ENCODE data around the gene PTPRN2. TPM values are rescaled to one million over a fixed set of nuclear protein-coding genes. Genes with fewer than 3 reads are reported as not detected.

The PTPRN2 gene
- total and polyA plus RNA-seq, 4 experiments from 2014 or later = 1.7 to 2.6 (median 1.9) TPM

DNA sequence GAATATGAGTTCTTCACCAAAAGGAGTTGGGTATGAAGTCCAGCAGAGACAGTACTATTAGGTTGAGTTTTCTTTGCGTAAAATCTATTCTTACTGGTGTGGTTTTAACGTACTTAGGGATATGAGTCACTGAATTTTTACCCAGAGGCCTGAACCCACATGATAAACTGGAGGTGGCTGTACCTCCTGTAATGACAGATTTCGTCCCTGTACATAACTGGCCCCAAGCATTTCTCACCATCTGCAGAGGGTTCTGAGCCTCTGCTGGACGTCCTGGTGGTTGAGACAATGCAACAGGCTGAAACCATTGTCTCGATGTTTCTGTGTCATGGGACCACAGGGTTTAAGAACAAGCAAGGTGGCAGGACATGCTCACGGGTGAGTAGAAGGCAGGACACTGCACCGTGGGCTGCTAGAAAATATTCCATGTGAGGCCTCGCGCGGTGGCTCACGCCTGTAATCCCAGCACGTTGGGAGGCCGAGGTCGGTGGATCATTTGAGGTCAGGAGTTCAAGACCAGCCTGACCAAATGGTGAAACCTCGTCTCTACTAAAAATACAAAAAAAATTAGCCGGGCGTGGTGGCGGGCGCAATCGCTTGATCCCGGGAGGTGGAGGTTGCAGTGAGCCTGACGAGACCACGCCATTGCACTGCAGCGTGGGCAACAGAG is 1017.0 kb downstream of the PTPRN2 start:
- CTCF ChIA-PET (ENCODE audit: partially characterized antibody) = no interaction called here
- DNase-seq = no peak
- Mint-ChIP-seq H3K36me3 (no peaks in the 10 kb centered on the region), H3K27me3 (peaks cover 0 to 2% of the 10 kb centered on the region in 2 donors), H3K27ac (peak overlapping the region in 3 of 7 donors; percentile 29 to 98 (median 33)), H3K4me3 (peak overlapping the region in 1 of 8 donors; percentile 98), H3K4me1 (peaks cover 15 to 59% (median 37%) of the 10 kb centered on the region in 4 donors), H3K9me3 (no peaks in the 10 kb centered on the region)
- H3K27ac ChIP-seq (ENCODE audit: low read depth, low read length) = no peak overlapping the region
- no peaks in the 10 kb centered on the region for H3K36me3 ChIP-seq (ENCODE audit: insufficient read depth, low read length)
- no peaks in the 10 kb centered on the region for H3K9me3 ChIP-seq (ENCODE audit: control insufficient read depth in 1 of 2, low read length in 2 of 2)
- POLR2A ChIA-PET (ENCODE audit: partially characterized antibody) = no interaction called here
- intact Hi-C loops (cut with micrococcal nuclease) = no loop called here
- H3K27me3 ChIP-seq (ENCODE audit: insufficient read depth, low read length) = no peaks in the 10 kb centered on the region
- no peak overlapping the region for H3K4me3 ChIP-seq (ENCODE audit: low read length in 2 of 2)
- H3K4me1 ChIP-seq (ENCODE audit: insufficient read depth, low read length) = peaks cover 23% of the 10 kb centered on the region

DNA sequence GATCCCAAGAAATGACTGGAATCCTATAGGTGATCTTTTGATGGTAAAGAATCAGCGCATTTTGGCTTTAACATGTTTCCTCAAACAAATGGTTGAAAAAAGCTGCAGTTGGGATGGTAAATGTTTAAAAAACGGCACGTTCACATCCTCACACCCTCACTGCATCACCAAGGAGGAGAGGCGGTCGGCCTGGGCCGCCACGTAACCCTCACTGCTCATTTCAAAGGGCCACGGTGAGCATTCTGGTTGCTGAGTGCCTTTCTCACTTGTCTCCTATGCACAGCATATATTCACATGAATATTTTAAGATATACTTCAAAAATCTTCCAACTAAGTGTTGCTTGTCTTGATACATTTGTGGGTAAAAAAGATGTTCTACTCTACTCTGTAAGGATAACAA is 1017.7 kb downstream of the PTPRN2 start:
- intact Hi-C loops (cut with micrococcal nuclease) = loop anchor here (2.0 to 5.0 kb wide), 3 partner anchors 43 to 138 kb away; no protein-coding TSS in a partner anchor
- ChIA-PET POLR2A (ENCODE audit: partially characterized antibody) (interaction anchor here (1.2 to 1.8 kb wide), 2 partner anchors 43 to 92 kb away, joined by 3 to 4 read pairs; no protein-coding TSS in a partner anchor), CTCF (ENCODE audit: partially characterized antibody) (no interaction called here)
- Histone ChIP-seq H3K9me3 (ENCODE audit: control insufficient read depth in 1 of 2, low read length in 2 of 2) (no peaks in the 10 kb centered on the region), H3K27ac (ENCODE audit: low read depth, low read length) (no peak overlapping the region), H3K4me1 (ENCODE audit: insufficient read depth, low read length) (peaks cover 17% of the 10 kb centered on the region), H3K4me3 (ENCODE audit: low read length in 2 of 2) (no peak overlapping the region), H3K27me3 (ENCODE audit: insufficient read depth, low read length) (no peaks in the 10 kb centered on the region), H3K36me3 (ENCODE audit: insufficient read depth, low read length) (no peaks in the 10 kb centered on the region)
- H3K4me3 Mint-ChIP-seq = peak overlapping the region in 7 of 8 donors; percentile 49 to 98 (median 95)
- H3K36me3 Mint-ChIP-seq = no peaks in the 10 kb centered on the region
- peaks cover 13 to 52% (median 33%) of the 10 kb centered on the region in 4 donors for H3K4me1 Mint-ChIP-seq
- DNase-seq = no peak
- H3K27ac Mint-ChIP-seq = peak overlapping the region in 3 of 7 donors; percentile 1 to 98 (median 33)
- H3K9me3 Mint-ChIP-seq = no peaks in the 10 kb centered on the region
- H3K27me3 Mint-ChIP-seq = peaks cover 0 to 2% of the 10 kb centered on the region in 2 donors

DNA sequence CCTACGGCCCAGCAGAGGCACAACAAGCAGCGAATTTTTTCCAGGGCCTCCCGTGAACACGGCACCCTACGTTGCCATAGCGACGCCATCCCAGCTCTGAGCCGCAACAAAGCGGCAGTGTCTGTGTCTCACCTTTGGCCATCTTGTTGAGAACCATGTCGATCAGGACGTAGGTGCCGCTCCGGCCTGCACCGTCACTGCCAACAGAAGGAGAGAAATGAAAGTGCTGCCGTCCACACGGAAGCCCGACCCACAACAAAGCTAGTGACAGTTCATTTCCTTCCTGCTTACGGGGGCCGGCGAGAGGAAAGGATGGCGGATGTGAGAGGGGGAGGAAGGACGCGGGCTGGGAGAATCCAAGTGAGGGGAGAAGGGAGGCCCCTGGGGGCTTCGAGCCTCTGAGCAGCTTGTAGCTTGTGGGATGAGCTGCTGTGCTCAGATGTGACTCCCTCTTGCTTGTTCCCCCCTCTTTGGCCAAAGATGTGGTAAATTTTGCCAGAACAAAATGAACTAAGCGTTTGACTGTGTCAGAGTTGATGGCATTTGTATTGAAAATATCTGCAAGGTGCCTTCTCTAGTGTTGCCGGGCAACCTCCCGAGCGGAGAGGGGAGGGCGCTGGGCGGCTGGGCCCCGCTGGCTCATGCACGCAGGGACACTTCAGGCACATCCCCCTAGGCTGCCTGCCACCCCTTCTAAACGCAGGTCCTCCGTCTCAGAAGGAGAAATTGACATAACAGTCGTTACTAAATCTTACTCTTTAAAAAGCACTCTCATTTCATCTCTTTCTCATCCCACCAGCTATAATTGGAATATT is 1018.6 kb downstream of the PTPRN2 start:
- H3K9me3 Mint-ChIP-seq = no peaks in the 10 kb centered on the region
- intact Hi-C loops (cut with micrococcal nuclease) = loop anchor here (2.0 to 5.0 kb wide), 3 partner anchors 44 to 137 kb away; no protein-coding TSS in a partner anchor
- peaks cover 12 to 52% (median 29%) of the 10 kb centered on the region in 4 donors for H3K4me1 Mint-ChIP-seq
- Histone ChIP-seq H3K36me3 (ENCODE audit: insufficient read depth, low read length) (no peaks in the 10 kb centered on the region), H3K4me1 (ENCODE audit: insufficient read depth, low read length) (peaks cover 17% of the 10 kb centered on the region), H3K9me3 (ENCODE audit: control insufficient read depth in 1 of 2, low read length in 2 of 2) (no peaks in the 10 kb centered on the region), H3K27ac (ENCODE audit: low read depth, low read length) (peak overlapping the region; percentile 40), H3K4me3 (ENCODE audit: low read length in 2 of 2) (peak overlapping the region in 1 of 2 donors; percentile 61), H3K27me3 (ENCODE audit: insufficient read depth, low read length) (no peaks in the 10 kb centered on the region)
- H3K36me3 Mint-ChIP-seq = no peaks in the 10 kb centered on the region
- peak overlapping the region; percentile 91 to 98 (median 96) for H3K4me3 Mint-ChIP-seq
- DNase-seq = peak; percentile 62 to 80 (median 72)
- H3K27ac Mint-ChIP-seq = peak overlapping the region; percentile 79 to 98 (median 97)
- POLR2A ChIA-PET (ENCODE audit: partially characterized antibody) = interaction anchor here (1.2 to 1.8 kb wide), 4 partner anchors 44 to 97 kb away, joined by 3 to 9 read pairs (median 4); no protein-coding TSS in a partner anchor
- no peaks in the 10 kb centered on the region for H3K27me3 Mint-ChIP-seq
- CTCF ChIA-PET (ENCODE audit: partially characterized antibody) = no interaction called here

DNA sequence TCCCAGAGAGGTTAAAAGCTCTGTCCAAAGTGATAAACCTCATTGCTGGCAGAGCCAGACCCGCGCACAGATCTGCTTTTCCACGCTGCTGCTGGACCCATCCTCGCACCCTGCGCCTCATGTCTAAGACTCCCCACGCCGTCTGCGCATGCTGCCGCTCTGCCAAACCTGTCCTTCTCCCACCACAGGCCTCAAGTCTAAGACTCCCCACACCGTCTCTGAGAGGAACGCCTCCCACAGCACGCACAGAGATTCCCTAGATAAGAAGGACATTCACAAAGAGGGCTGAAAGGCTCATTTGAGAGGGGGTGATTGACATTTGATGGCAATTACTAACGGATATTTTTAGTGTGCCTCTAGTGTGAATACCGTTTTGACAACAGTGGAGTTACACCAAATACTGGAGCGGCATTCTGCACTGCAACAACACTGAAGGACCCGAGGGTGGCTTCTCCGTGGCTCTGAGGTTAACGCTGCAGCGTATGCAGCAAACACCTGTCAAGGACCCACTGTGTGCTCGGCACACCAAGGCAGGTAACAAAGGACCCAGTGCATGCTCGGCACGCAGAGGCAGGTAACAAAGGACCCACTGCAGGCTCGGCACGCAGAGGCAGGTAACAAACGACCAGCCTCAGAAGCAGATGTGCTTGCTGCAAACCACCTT is 1019.4 kb downstream of the PTPRN2 start:
- intact Hi-C loops (cut with micrococcal nuclease) = loop anchor here (2.0 to 5.0 kb wide), 3 partner anchors 45 to 136 kb away; no protein-coding TSS in a partner anchor
- Histone ChIP-seq H3K36me3 (ENCODE audit: insufficient read depth, low read length) (no peaks in the 10 kb centered on the region), H3K9me3 (ENCODE audit: control insufficient read depth in 1 of 2, low read length in 2 of 2) (no peaks in the 10 kb centered on the region), H3K4me1 (ENCODE audit: insufficient read depth, low read length) (peaks cover 17% of the 10 kb centered on the region), H3K27ac (ENCODE audit: low read depth, low read length) (peak overlapping the region; percentile 40), H3K27me3 (ENCODE audit: insufficient read depth, low read length) (no peaks in the 10 kb centered on the region), H3K4me3 (ENCODE audit: low read length in 2 of 2) (peak overlapping the region in 1 of 2 donors; percentile 61)
- H3K4me3 Mint-ChIP-seq = peak overlapping the region; percentile 91 to 98 (median 96)
- POLR2A ChIA-PET (ENCODE audit: partially characterized antibody) = interaction anchor here (1.2 to 1.8 kb wide), 3 partner anchors 45 to 97 kb away, joined by 3 to 9 read pairs (median 4); no protein-coding TSS in a partner anchor
- no peaks in the 10 kb centered on the region for H3K27me3 Mint-ChIP-seq
- peaks cover 9 to 45% (median 24%) of the 10 kb centered on the region in 4 donors for H3K4me1 Mint-ChIP-seq
- CTCF ChIA-PET (ENCODE audit: partially characterized antibody) = no interaction called here
- no peak for DNase-seq
- no peaks in the 10 kb centered on the region for H3K36me3 Mint-ChIP-seq
- peak overlapping the region; percentile 79 to 98 (median 97) for H3K27ac Mint-ChIP-seq
- H3K9me3 Mint-ChIP-seq = no peaks in the 10 kb centered on the region

DNA sequence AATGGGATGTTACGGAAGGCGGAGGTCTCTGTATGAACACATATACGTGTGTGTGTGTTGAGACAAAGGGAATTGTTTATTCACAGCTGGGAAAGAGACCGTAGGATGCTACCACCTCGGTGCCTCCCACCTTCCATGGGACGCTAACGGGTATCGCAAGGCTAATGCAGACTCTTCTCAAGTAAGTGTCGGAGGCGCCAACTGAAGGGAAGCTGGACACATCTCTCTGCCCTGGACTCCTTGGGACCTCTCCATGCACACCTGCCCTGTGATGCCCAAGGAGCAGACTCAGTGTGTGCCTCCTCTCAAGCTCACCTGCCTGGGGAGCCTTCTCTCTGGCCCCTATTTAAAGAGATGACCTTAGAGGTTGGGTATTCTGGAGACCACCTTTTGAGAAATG is 1020.0 kb downstream of the PTPRN2 start:
- H3K27ac Mint-ChIP-seq = peak overlapping the region in 3 of 7 donors; percentile 46 to 98 (median 79)
- no peak for DNase-seq
- H3K36me3 ChIP-seq (ENCODE audit: insufficient read depth, low read length) = no peaks in the 10 kb centered on the region
- H3K9me3 ChIP-seq (ENCODE audit: control insufficient read depth in 1 of 2, low read length in 2 of 2) = no peaks in the 10 kb centered on the region
- H3K27ac ChIP-seq (ENCODE audit: low read depth, low read length) = no peak overlapping the region
- no peaks in the 10 kb centered on the region for H3K36me3 Mint-ChIP-seq
- POLR2A ChIA-PET (ENCODE audit: partially characterized antibody) = interaction anchor here (1.2 kb wide), 1 partner anchor 82 kb away, joined by 3 read pairs; no protein-coding TSS in a partner anchor
- CTCF ChIA-PET (ENCODE audit: partially characterized antibody) = no interaction called here
- intact Hi-C loops (cut with micrococcal nuclease) = loop anchor here (2.0 to 5.0 kb wide), 3 partner anchors 45 to 135 kb away; no protein-coding TSS in a partner anchor
- peak overlapping the region in 7 of 8 donors; percentile 91 to 98 (median 96) for H3K4me3 Mint-ChIP-seq
- H3K27me3 ChIP-seq (ENCODE audit: insufficient read depth, low read length) = no peaks in the 10 kb centered on the region
- peaks cover 17% of the 10 kb centered on the region for H3K4me1 ChIP-seq (ENCODE audit: insufficient read depth, low read length)
- H3K9me3 Mint-ChIP-seq = no peaks in the 10 kb centered on the region
- peak overlapping the region in 1 of 2 donors; percentile 61 for H3K4me3 ChIP-seq (ENCODE audit: low read length in 2 of 2)
- no peaks in the 10 kb centered on the region for H3K27me3 Mint-ChIP-seq
- H3K4me1 Mint-ChIP-seq = peaks cover 9 to 45% (median 23%) of the 10 kb centered on the region in 4 donors

DNA sequence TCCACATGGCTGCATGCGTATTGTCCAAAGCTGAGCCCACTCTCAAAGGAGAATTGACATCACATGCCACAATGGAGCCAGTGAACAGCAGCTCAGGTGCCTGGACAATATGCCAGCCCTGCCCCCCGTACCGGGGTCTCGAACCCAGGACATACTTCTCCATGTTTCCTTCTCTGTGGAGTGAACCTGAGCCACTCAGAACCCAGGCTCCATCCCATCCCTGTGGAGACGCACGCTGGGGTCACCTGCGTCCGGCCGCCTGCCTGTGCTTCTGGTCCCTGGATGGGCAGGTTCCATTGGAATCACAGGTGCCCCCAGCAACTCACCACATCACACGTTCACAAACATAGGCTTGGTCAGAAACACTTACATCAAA is 1021.0 kb downstream of the PTPRN2 start:
- Mint-ChIP-seq H3K36me3 (no peaks in the 10 kb centered on the region), H3K4me1 (peaks cover 9 to 45% (median 23%) of the 10 kb centered on the region in 4 donors), H3K27me3 (no peaks in the 10 kb centered on the region), H3K27ac (peak overlapping the region in 2 of 7 donors; percentile 9 to 65), H3K4me3 (peak overlapping the region in 1 of 8 donors; percentile 20), H3K9me3 (no peaks in the 10 kb centered on the region)
- intact Hi-C loops (cut with micrococcal nuclease) = loop anchor here (5.0 kb wide), 2 partner anchors 94 to 134 kb away; no protein-coding TSS in a partner anchor
- no peaks in the 10 kb centered on the region for H3K27me3 ChIP-seq (ENCODE audit: insufficient read depth, low read length)
- H3K36me3 ChIP-seq (ENCODE audit: insufficient read depth, low read length) = no peaks in the 10 kb centered on the region
- H3K27ac ChIP-seq (ENCODE audit: low read depth, low read length) = no peak overlapping the region
- CTCF ChIA-PET (ENCODE audit: partially characterized antibody) = no interaction called here
- no peaks in the 10 kb centered on the region for H3K9me3 ChIP-seq (ENCODE audit: control insufficient read depth in 1 of 2, low read length in 2 of 2)
- peaks cover 17% of the 10 kb centered on the region for H3K4me1 ChIP-seq (ENCODE audit: insufficient read depth, low read length)
- POLR2A ChIA-PET (ENCODE audit: partially characterized antibody) = no interaction called here
- no peak for DNase-seq
- H3K4me3 ChIP-seq (ENCODE audit: low read length in 2 of 2) = no peak overlapping the region

Measured in CD4-positive, alpha-beta memory T cell (primary cell).